A549 (cell line): ENCODE results near the gene NMNAT2. TPM values are rescaled to one million over a fixed set of nuclear protein-coding genes. Genes with fewer than 3 reads are reported as not detected.

Experiments used
- ATAC-seq, 2 experiments: fragments of 200-7000 bp in 1 of 2; fragments of >200 bp in 1 of 2; cut with Nextera tagmentation in 1 of 2; cut with Tn5 transposase in 1 of 2; 3 replicates each; pipeline versions ENCODE4 v1.8.0 to v1.9.1; 2018 to 2020; ENCODE audit warnings: mild to moderate bottlenecking in 1 of 2, moderate library complexity in 1 of 2
- CTCF ChIA-PET: fragments of 300-600 bp; sonication (Branson Sonifier 250); formaldehyde crosslinking; extraction: SDS; loops from one replicate; lab custom pipeline; 2021; ENCODE audit warnings: antibody characterized with exemption, inconsistent platforms; lab: Yijun Ruan, JAX
- POLR2A ChIA-PET: fragments of 350-600 bp; formaldehyde crosslinking; extraction: SDS; loops from one replicate; lab custom pipeline; 2021; ENCODE audit warnings: antibody characterized with exemption, inconsistent platforms; lab: Yijun Ruan, JAX
- DNase-seq, 2 experiments: peaks; one replicate each; pipeline versions ENCODE4 v3.0.0 to v3.0.0-alpha.2; 2011 to 2016; ENCODE audit warnings: low read depth in 1 of 2, low spot score in 1 of 2
- FAIRE-seq: peaks from 2 replicates; lab custom pipeline; 2011; peaks lifted over from hg19 to GRCh38; lab: Jason Lieb, UNC
- H3K27ac ChIP-seq, 2 experiments: fragments of >200 bp; sonication (Bioruptor Twin); formaldehyde crosslinking; 3 replicates each; pipeline ENCODE4 v1.5.1; 2016 to 2017
- H3K4me1 ChIP-seq: fragments of >200 bp; sonication (Bioruptor Twin); formaldehyde crosslinking; 3 replicates; pipeline ENCODE4 v1.6.1; 2016
- H3K4me2 ChIP-seq: fragments of >200 bp; sonication (Bioruptor Twin); formaldehyde crosslinking; 3 replicates; pipeline ENCODE4 v1.6.1; 2016
- H3K4me3 ChIP-seq: fragments of >200 bp; sonication (Bioruptor Twin); formaldehyde crosslinking; 3 replicates; pipeline ENCODE4 v1.5.1; 2016
- H3K9me3 ChIP-seq: fragments of >200 bp; sonication (Bioruptor Twin); formaldehyde crosslinking; 3 replicates; pipeline ENCODE4 v1.6.1; 2016
- CBX2 ChIP-seq: fragments of 200-600 bp; sonication (generic); IDR thresholded peaks from 2 replicates; pipeline ENCODE4 v1.6.1; 2016; ENCODE audit warnings: low read depth, mild to moderate bottlenecking, borderline replicate concordance
- CHD2 ChIP-seq: fragments of 150-350 bp; IDR thresholded peaks from 2 replicates; pipeline ENCODE4 v1.6.1; 2014; ENCODE audit warnings: low read length; ENCODE audit not compliant: partially characterized antibody
- CHD4 ChIP-seq: fragments of 200-600 bp; sonication (generic); IDR thresholded peaks from 2 replicates; pipeline ENCODE4 v1.6.1; 2016; ENCODE audit warnings: antibody characterized with exemption, mild to moderate bottlenecking, borderline replicate concordance
- EHMT2 ChIP-seq: fragments of 200-600 bp; sonication (generic); IDR thresholded peaks from 2 replicates; pipeline ENCODE4 v1.6.1; 2016; ENCODE audit warnings: antibody characterized with exemption, low read depth, mild to moderate bottlenecking, moderate library complexity
- ESRRA ChIP-seq: fragments of 150-350 bp; IDR thresholded peaks from 2 replicates; pipeline ENCODE4 v1.6.1; 2014; ENCODE audit warnings: mild to moderate bottlenecking, low read length, borderline replicate concordance
- FOSL2 ChIP-seq, 2 experiments: fragments of 450-650 bp in 1 of 2; fragments of >200 bp in 1 of 2; sonication (Bioruptor Twin) in 1 of 2; formaldehyde crosslinking; IDR thresholded peaks; 2 replicates each; pipeline versions ENCODE4 v1.5.0 to v1.6.1; 2016 to 2020; ENCODE audit warnings: mild to moderate bottlenecking in 1 of 2, moderate library complexity in 1 of 2
- FOXS1 ChIP-seq: fragments of 250-450 bp; sonication (Bioruptor Pico); IDR thresholded peaks from 2 replicates; pipeline ENCODE4 v1.5.0; 2020; ENCODE audit warnings: mild to moderate bottlenecking, moderate library complexity
- HEYL ChIP-seq: fragments of 250-450 bp; sonication (Bioruptor Pico); IDR thresholded peaks from 2 replicates; pipeline ENCODE4 v1.8.0; 2021; ENCODE audit warnings: mild to moderate bottlenecking, moderate library complexity
- HOXA7 ChIP-seq: fragments of 250-450 bp; sonication (Bioruptor Pico); IDR thresholded peaks from 2 replicates; pipeline ENCODE4 v1.5.0; 2020; ENCODE audit warnings: mild to moderate bottlenecking, moderate library complexity
- HOXB5 ChIP-seq: fragments of 250-450 bp; sonication (Bioruptor Pico); IDR thresholded peaks from 2 replicates; pipeline ENCODE4 v1.5.0; 2020; ENCODE audit warnings: mild to moderate bottlenecking, moderate library complexity
- JUNB ChIP-seq: fragments of >200 bp; sonication (Bioruptor Twin); formaldehyde crosslinking; IDR thresholded peaks from 2 replicates; pipeline ENCODE4 v1.6.1; 2016
- MAFK ChIP-seq: fragments of 450-650 bp; IDR thresholded peaks from 2 replicates; pipeline ENCODE4 v1.6.1; 2014; ENCODE audit not compliant: partially characterized antibody
- MYC ChIP-seq: IDR thresholded peaks from 2 replicates; pipeline ENCODE4 v1.6.1; 2012; ENCODE audit warnings: mild to moderate bottlenecking, inconsistent platforms, low read length, improper control_type of control experiment, borderline replicate concordance
- NFE2L2 ChIP-seq: fragments of 150-350 bp; conservative IDR thresholded peaks from 2 replicates; pipeline ENCODE4 v1.6.1; 2014; ENCODE audit warnings: low read length
- NR3C1 ChIP-seq: fragments of >200 bp; sonication (Bioruptor Twin); formaldehyde crosslinking; IDR thresholded peaks from 3 replicates; pipeline ENCODE4 v1.6.1; 2017
- PHF8 ChIP-seq: fragments of 200-600 bp; sonication (generic); IDR thresholded peaks from 2 replicates; pipeline ENCODE4 v1.6.1; 2016; ENCODE audit warnings: low read depth, mild to moderate bottlenecking, antibody characterized with exemption, moderate library complexity, borderline replicate concordance
- RFX5 ChIP-seq: fragments of 450-650 bp; IDR thresholded peaks from 2 replicates; pipeline ENCODE4 v1.7.1; 2014; ENCODE audit warnings: antibody characterized with exemption, mild to moderate bottlenecking, moderate library complexity
- SREBF2 ChIP-seq: fragments of 450-650 bp; IDR thresholded peaks from 2 replicates; pipeline ENCODE4 v1.6.1; 2014; ENCODE audit warnings: mild to moderate bottlenecking, moderate library complexity
- TP53 ChIP-seq: fragments of 250-450 bp; sonication (Bioruptor Pico); IDR thresholded peaks from 2 replicates; pipeline ENCODE4 v1.5.0; 2021; ENCODE audit warnings: mild to moderate bottlenecking, moderate library complexity
- ZFP36 ChIP-seq: fragments of 450-650 bp; IDR thresholded peaks from 2 replicates; pipeline ENCODE4 v1.6.1; 2014; ENCODE audit warnings: borderline replicate concordance; ENCODE audit not compliant: partially characterized antibody
- ZNF302 ChIP-seq: fragments of 250-450 bp; sonication (Bioruptor Pico); IDR thresholded peaks from 2 replicates; pipeline ENCODE4 v1.9.0; 2021; ENCODE audit warnings: inconsistent platforms, mild to moderate bottlenecking, moderate library complexity
- WGBS: methylation state at CpG from one replicate; pipeline ENCODE4 v1.1.6; 2017; ENCODE audit errors: missing lambda C conversion rate; 5-methylcytosine and 5-hydroxymethylcytosine counted together
- polyA plus RNA-seq, 4 experiments: library from polyadenylated mRNA; depleted of rRNA in 3 of 4; stranded (reverse); fragments of >200 nt; fragmentation: RNase III in 1 of 4; extraction: RNeasy Plus Mini Kit Qiagen cat#74134 plus additional on column Dnase treatment in 1 of 4; gene quantifications; 2 replicates in 3 of 4; 3 replicates in 1 of 4; pipeline ENCODE4 v1.2.3, GENCODE V29; 2011 to 2017
- TF ChIP-seq, protein P1 (sequence below): IDR thresholded peaks from 2 replicates; pipeline ENCODE4 v1.6.1; 2012
- TF ChIP-seq, protein P2 (sequence below): fragments of >200 bp; sonication (Bioruptor Twin); formaldehyde crosslinking; IDR thresholded peaks from 3 replicates; pipeline ENCODE4 v1.6.1; 2016
- TF ChIP-seq, protein P3 (sequence below): IDR thresholded peaks from 2 replicates; pipeline ENCODE4 v1.6.1; 2012; ENCODE audit warnings: low read depth, borderline replicate concordance

Gene NMNAT2
- polyA plus RNA-seq, 2 of the 4 experiments (the other 2 are of a cell fraction), result 0.16 to 0.63 TPM

DNA sequence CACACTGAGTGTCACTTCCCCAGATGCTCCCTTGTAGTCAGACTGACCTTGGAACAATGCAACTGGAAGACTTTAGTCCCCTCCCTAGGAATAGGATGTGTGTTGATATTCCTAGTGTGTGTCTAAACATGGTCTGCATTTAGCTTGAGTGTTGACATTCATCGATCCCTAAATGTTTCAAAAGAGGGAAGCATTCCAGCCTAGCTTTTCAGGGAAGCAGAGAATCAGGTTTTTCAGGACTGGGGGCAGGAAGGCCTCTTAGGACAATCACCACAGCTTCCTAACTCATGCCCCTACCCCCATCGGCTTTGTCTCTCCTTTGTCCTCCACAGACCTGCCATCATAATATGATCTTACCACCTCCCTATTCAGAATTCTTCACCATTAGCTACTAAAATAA lies 43.4 kb downstream of the NMNAT2 start:
- H3K4me1 ChIP-seq, result no peaks in the 10 kb centered on the region
- ChIA-PET CTCF (interaction anchor here (1.1 kb wide), 1 partner anchor 189 kb away, joined by 4 read pairs; no protein-coding TSS in a partner anchor), POLR2A (no interaction called here)
- H3K27ac ChIP-seq, result no peak overlapping the region
- H3K9me3 ChIP-seq, result no peaks in the 10 kb centered on the region
- H3K4me3 ChIP-seq, result no peak overlapping the region
- TF ChIP-seq ESRRA (no peak), EHMT2 (no peak), HEYL (CRISPR knock-in tag) (no peak), FOXS1 (no peak), CHD4 (no peak), HOXB5 (no peak), NR3C1 (no peak), MYC (no peak), CHD2 (no peak), TP53 (CRISPR knock-in tag) (no peak), SREBF2 (no peak), HOXA7 (CRISPR knock-in tag) (no peak), JUNB (no peak), ZNF302 (CRISPR knock-in tag) (no peak)
- TF ChIP-seq, protein P1, sequence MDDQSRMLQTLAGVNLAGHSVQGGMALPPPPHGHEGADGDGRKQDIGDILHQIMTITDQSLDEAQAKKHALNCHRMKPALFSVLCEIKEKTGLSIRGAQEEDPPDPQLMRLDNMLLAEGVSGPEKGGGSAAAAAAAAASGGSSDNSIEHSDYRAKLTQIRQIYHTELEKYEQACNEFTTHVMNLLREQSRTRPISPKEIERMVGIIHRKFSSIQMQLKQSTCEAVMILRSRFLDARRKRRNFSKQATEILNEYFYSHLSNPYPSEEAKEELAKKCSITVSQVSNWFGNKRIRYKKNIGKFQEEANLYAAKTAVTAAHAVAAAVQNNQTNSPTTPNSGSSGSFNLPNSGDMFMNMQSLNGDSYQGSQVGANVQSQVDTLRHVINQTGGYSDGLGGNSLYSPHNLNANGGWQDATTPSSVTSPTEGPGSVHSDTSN, result no peak
- H3K4me2 ChIP-seq, result no peak overlapping the region
- ATAC-seq (no peak), DNase-seq (no peak), FAIRE-seq (no peak)
- 38% methylated on average over 2 of the region's 2 CpGs for WGBS

DNA sequence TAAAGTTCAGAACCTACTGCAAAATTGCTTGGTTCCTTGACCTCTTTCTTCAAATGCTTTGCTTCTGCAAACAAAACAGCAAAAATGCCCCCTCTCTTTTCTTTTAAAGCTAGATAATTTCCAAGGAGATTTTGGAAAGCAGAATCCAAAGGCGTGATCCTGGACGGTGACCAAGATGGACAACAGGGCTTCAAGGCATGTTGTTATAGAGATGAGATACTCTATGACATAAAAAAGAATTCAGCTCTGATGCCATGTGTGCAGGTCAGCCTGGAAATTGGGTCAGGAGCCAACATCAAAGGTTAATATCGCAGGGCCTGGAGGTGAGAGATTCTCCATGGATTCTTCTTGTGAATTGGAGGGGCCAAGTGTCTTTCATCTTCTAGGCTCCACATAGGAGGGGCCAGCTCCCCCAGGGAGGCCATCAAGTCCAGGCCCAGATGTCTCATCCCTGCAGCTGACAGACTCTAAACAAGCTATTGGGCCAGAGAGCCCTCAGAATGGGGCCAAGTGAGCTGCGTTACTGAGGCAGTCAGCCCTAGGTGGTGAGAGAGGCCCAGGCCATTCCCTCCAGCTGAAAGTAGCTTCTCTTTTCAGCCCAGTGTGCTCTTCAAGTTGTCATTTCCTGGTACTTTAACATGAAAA lies 45.5 kb downstream of the NMNAT2 start:
- H3K4me3 ChIP-seq, result no peak overlapping the region
- no peak overlapping the region for H3K27ac ChIP-seq
- no peaks in the 10 kb centered on the region for H3K4me1 ChIP-seq
- no peak overlapping the region for H3K4me2 ChIP-seq
- DNase-seq (no peak), ATAC-seq (no peak), FAIRE-seq (no peak)
- no peaks in the 10 kb centered on the region for H3K9me3 ChIP-seq
- ChIA-PET CTCF (interaction anchor here (1.1 kb wide), 1 partner anchor 46 kb away, joined by 3 read pairs; the partner anchor contains the start of gene NMNAT2), POLR2A (no interaction called here)
- WGBS, result 84% methylated on average over 4 of the region's 4 CpGs
- TF ChIP-seq ZFP36, result no peak
- TF ChIP-seq, all 56 proteins: peak for 0

DNA sequence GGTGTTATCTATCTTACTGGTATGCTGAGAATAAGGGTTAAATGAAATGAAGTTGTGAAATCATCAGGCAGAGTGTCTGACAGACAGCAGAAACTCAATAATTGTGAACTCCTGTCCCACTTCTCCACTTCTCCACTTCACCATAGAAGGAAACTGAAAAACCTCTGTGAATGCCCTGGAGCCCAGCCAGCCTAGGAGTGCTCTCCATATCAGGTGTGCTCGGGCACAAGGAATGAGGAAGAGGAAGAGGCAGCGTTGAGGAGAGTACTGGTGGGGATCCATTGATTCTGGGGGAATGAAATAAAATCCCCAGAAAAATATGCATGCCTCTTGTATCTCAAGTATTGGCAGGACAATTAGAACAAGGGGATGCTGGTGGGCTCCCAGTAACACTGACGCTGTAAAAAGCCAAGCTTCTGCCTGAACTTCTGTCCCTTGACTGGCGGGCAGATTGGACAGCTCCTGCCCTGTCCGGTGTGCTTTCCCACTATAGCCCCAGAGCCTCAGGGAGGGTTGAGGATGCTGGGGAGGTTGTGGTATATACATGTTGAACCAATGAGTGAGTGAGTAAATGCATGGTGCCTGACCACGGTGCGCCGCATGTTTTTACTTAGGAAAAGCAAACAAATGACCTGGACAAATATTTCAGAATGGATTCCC lies 47.7 kb downstream of the NMNAT2 start:
- DNase-seq (no peak), ATAC-seq (no peak)

DNA sequence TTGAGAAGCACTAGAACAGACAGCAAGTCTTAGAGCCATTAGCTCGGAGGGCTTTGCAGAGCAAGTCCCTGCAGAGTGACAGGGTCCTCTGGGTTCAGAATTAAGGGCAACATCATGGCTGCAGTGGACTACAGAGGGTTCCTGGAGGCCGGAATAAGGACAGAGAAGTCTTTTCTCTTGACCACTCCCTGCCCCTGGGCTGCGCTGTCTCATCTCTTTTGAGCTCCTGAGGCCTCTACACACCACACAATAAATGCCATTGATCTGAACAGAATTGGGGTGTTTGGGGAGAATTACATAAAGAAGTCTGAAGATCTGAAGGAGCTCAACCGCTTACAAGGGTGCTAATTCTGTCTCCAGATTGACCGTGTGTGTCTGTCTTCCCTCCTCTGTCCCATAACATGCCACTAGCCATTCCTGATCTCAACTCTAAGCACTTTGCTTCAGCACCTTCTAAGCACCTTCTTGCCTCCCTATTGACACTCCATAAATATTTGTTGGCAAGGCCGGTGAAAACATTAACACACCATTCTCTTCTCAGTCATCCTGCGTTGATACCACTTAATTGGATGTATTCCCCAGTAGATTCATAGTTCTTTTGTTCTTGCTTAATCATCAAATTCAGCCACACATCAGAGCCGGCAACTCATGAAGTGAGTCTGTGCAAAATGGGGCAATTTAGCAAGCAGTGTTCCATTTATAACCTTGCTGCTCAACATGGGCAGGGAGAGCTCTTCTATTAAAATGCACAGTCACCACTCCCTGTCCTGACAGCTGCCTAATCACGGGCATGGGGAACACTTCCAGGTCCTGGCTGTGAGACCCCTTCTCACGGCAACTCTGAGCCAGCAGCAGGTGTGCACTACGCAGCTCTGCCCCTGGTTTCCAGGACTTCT lies 49.7 kb downstream of the NMNAT2 start:
- ChIA-PET POLR2A (no interaction called here), CTCF (no interaction called here)
- no peak overlapping the region for H3K27ac ChIP-seq
- WGBS, result 75% methylated on average over 11 of the region's 11 CpGs
- ATAC-seq (peak in 1 of 2 experiments; percentile 58; a peak in 3 of 6 replicates), DNase-seq (no peak), FAIRE-seq (no peak)
- H3K4me3 ChIP-seq, result no peak overlapping the region
- no peaks in the 10 kb centered on the region for H3K9me3 ChIP-seq
- TF ChIP-seq CBX2 (no peak), NFE2L2 (peak; percentile 42), ZFP36 (no peak), RFX5 (no peak), FOSL2 (IDR thresholded peaks at IDR 0.05) (no peak), FOSL2 (CRISPR knock-in tag; IDR thresholded peaks at IDR 0.05) (no peak), PHF8 (no peak), MAFK (peak; percentile 73)
- TF ChIP-seq, protein P2, sequence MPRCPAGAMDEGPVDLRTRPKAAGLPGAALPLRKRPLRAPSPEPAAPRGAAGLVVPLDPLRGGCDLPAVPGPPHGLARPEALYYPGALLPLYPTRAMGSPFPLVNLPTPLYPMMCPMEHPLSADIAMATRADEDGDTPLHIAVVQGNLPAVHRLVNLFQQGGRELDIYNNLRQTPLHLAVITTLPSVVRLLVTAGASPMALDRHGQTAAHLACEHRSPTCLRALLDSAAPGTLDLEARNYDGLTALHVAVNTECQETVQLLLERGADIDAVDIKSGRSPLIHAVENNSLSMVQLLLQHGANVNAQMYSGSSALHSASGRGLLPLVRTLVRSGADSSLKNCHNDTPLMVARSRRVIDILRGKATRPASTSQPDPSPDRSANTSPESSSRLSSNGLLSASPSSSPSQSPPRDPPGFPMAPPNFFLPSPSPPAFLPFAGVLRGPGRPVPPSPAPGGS, result no peak
- TF ChIP-seq, protein P3, sequence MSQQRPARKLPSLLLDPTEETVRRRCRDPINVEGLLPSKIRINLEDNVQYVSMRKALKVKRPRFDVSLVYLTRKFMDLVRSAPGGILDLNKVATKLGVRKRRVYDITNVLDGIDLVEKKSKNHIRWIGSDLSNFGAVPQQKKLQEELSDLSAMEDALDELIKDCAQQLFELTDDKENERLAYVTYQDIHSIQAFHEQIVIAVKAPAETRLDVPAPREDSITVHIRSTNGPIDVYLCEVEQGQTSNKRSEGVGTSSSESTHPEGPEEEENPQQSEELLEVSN, result no peak
- no peaks in the 10 kb centered on the region for H3K4me1 ChIP-seq
- H3K4me2 ChIP-seq, result no peak overlapping the region

More for the DNA sequence above, 47.7 kb downstream of the NMNAT2 start:
- FAIRE-seq, result no peak
- POLR2A ChIA-PET, result no interaction called here
- no peak overlapping the region for H3K27ac ChIP-seq
- H3K4me2 ChIP-seq, result no peak overlapping the region
- WGBS, result 46% methylated on average over 8 of the region's 8 CpGs
- H3K4me3 ChIP-seq, result no peak overlapping the region
- CTCF ChIA-PET, result no interaction called here
- no peak for TF ChIP-seq MAFK
- H3K4me1 ChIP-seq, result no peaks in the 10 kb centered on the region
- no peaks in the 10 kb centered on the region for H3K9me3 ChIP-seq
